Stimulated activated CD8-positive, alpha-beta memory T cell treated with anti-CD3 and anti-CD28 coated beads, Interleukin-15, amount 100 ng/mL, for 24 hours (primary cell): ENCODE data around the gene ZNF837.
"Not testable (repeated sequence)": the region's sequence is repeated elsewhere in the genome, so short reads cannot be mapped to it uniquely, and the experiment has no call there.

Experiments
- DNase-seq: peaks from one replicate; pipeline ENCODE4 v3.0.0-alpha.2; 2020; ENCODE audit warnings: low read depth

ZNF837 gene

DNA sequence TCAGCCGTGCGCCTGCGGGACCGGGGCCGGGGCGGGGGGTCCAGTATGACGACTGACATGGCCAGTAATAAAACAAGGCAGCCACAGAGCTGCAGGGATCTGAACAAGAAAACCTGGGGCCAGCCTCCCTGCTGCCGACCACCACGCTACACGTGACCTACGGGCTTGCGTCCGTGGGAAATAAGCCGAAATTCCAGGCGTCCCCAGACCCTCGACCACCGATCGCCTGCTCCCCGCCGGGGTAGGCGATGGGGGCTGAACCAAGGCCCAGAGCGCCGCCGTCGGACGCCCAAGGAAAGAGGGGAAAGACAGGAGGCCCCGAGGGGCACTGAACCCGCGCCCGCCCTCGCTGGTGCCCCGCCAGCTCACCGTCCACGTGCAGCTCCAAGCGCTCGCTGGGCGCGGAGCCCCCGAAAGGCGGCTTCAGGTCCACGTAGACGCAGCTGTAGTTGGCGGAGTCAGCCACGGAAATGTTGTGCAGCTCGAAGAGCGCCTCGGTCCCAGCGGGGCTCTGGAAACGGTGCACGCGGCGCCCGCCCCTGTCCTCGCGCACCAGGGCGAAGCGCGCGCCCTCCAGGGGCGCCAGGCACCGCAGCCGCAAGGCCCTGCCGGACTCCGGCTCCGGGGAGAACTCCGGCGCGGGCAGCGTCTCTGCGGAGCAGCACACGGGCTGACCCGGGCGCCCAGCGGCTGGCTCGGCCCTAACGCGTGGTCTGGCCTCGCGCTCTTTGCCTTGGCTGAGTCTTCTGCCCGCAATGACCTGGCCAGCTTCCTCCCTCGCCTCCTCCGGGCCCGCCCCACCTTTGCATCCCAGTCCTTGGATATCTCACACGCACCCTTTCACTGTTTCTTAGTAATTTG lies 30.6 kb downstream of the ZNF837 start:
- DNase-seq = no peak

DNA sequence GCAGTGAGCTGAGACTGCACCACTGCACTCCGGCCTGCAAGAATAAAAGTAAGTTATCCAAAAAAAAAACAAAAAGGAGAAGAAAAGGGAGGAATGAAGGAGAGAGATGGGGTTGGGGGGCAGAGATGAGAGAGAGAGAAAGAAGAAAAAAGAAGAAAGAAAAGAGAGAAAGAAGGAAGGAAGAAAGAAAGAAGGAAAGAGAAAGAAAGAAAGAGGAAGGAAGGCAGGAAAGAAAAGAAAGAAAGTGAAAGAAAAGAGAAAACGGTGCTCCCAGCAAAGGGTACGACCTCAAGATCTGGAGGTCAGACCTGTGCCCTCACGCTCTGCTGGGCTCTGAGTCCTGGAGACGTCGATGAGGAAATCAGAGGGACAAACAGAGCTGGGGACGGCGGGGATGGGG lies 31.2 kb downstream of the ZNF837 start:
- no peak for DNase-seq

DNA sequence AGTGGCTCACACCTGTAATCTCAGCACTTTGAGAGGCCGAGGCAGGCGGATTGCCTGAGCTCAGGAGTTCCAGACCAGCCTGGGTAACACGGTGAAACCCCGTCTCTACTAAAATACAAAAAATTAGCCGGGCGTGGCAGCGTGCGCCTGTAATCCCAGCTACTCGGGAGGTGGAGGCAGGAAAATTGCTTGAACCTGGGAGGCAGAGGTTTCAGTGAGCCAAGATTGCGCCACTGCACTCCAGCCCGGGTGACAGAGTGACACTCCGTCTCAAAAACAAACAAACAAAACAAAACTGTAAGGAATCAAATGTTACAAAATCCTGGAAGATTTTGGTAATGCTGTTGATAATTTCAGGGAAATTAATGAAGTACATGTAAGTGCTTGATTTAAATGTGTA lies 32.8 kb downstream of the ZNF837 start:
- not testable (repeated sequence) for DNase-seq

GRCh38 chr19:58346961-58347929 lies 33.6 kb downstream of the ZNF837 start:
- peak; percentile 43 for DNase-seq

DNA sequence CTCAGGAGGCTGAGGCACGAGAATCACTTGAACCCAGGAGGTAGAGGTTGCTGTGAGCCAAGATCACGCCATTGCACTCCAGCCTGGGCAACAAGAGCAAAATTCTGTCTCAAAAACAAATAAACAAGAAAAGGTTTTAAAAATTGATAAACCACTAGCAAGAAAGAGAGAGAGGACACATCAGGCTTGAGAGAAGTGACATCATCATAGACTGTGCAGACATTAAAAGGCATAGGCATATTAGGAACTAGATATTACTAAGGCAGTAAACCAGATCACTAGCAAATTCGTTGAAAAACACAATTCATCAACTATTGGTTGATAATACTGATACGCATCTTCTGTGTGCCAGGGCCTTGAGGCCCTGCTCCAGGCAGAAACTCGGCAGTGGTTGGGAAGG lies 35.3 kb downstream of the ZNF837 start:
- no peak for DNase-seq

DNA sequence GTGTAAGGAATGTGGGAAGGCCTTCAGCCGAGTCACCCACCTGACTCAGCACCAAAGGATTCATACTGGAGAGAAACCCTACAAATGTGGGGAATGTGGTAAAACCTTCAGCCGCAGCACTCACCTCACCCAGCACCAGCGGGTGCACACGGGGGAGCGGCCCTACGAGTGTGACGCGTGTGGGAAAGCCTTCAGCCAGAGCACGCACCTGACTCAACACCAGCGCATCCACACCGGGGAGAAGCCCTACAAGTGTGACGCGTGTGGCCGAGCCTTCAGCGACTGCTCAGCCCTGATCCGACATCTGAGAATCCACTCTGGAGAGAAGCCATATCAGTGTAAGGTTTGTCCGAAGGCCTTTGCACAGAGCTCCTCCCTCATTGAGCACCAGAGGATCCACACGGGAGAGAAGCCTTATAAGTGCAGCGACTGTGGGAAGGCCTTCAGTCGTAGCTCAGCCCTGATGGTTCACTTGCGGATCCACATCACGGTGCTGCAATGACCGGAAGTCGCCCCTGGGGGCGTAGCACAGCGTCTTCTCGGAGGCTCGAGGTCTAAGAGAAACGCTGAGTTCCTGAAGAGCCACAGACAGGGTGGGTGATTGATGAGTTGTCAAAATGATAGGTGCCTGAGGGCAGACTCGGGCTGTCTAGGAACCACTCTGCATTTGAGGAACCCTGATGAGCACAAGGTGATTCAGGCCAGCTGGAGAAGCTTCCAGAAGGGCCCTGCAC lies 41.8 kb downstream of the ZNF837 start:
- no peak for DNase-seq

GRCh38 chr19:58338336-58338735 lies 42.5 kb downstream of the ZNF837 start:
- DNase-seq = no peak

DNA sequence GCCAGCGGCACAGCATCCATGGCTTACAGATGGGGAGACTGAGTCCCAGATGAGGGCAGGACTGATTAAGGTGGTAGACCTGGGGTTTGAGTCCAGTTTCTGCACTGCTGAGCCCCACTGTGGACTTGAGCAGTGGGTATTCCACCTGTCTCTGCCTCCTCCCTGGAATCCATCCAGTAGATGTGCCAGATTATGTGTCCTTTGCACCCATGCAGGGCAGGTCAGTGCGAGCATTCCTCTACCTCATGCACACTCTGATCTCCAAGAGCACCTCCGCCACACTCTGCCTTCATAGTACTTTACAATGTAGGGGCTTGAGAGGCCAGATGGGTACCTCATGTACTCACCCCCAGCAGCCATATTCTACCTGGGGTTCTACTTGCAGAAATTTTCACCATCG lies 44.0 kb downstream of the ZNF837 start:
- DNase-seq = no peak

DNA sequence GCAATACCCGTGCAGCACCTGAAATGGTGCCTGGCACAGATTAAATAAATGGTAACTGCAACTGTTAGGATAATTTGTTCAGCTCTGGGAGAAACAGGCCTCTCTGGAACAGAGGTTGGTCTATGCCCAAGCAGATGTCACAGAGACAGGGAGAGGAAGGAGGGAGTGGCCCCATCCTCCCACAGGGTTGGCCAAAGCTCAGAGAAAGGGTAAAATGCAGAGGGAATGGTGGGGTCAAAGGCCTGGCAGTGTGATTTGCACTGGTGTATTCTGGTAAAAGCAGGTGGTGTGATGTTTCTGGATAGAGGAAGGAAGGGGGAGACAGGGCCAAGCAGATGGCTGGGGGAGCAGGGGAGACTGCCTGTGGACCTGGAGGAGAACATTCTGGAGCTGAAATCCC lies 44.6 kb downstream of the ZNF837 start:
- DNase-seq = no peak

DNA sequence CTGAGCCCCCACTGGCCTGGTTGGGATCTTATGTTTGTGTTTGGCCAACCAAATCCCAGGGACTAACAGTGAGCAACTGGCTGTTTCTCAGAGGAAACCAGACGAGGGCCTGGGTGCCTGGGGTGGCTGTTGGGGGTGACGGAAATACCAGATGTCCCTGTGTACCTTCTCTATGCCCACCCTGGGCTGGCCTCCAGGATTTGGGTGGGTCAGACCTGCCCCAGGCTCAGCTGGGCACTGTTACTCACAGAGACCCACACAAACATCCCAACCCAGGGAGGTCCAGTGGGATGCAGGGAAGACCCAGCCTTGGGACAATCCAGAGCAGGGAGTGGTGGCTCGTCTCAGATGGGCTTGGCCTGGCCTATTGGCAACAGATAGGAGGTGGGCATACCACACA lies 45.2 kb downstream of the ZNF837 start:
- DNase-seq = no peak

DNA sequence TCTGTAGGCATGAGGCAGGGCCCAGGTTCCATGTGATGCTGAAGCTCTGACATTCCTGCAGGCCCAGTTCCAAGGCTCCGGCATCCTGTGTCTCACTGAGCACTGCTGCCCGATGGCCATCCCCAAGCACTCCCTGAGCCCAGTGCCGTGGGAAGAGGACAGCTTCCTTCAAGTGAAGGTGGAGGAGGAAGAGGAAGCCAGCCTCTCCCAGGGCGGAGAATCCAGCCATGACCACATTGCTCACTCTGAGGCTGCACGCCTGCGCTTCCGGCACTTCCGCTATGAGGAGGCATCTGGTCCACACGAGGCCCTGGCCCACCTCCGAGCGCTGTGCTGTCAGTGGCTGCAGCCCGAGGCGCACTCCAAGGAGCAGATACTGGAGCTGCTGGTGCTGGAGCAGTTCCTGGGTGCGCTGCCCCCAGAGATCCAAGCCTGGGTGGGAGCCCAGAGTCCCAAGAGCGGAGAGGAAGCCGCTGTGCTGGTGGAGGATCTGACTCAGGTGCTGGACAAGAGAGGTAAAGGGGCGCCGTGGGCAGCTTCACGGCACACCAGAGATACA lies 46.1 kb downstream of the ZNF837 start:
- DNase-seq = no peak

DNA sequence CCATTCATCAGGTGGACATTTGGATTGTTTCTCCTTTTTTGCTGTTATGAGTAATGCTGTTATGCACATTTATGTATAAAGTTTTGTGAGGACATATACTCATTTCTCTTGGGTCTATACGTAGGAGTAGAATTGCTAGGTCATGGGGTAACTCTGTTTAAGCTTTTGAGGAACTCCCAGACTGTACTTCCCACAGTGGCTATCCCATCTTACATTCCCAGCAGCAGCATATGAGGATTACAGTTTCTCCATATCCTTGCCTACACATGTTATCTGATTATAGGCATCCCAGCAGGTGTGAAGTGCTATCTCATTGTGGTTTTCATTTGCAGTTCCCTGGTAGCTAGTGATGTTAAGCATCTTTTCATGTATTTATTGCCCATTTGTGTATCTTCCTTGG lies 48.1 kb downstream of the ZNF837 start:
- DNase-seq = no peak

GRCh38 chr19:58330458-58330857 lies 50.4 kb downstream of the ZNF837 start:
- DNase-seq = no peak

DNA sequence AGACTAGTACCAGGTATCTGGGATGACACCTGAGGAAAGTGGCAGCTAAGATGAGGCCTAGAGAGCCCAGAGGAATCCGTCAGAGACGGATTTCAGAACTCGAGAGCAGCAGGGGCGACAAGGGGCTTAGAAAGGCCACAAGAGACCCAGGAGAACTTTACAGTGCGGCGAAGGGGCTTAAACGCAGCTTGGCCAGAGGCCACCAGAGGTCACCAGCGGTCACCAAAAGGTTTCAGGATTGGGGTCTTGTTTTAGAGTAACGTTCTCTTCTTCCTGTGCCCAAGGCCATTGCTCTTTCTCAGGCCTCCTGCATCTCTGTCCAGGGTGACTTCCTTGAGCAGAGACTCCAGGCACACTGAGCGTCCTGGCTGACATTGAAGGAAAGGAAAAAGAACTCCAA lies 51.8 kb downstream of the ZNF837 start:
- DNase-seq = no peak

DNA sequence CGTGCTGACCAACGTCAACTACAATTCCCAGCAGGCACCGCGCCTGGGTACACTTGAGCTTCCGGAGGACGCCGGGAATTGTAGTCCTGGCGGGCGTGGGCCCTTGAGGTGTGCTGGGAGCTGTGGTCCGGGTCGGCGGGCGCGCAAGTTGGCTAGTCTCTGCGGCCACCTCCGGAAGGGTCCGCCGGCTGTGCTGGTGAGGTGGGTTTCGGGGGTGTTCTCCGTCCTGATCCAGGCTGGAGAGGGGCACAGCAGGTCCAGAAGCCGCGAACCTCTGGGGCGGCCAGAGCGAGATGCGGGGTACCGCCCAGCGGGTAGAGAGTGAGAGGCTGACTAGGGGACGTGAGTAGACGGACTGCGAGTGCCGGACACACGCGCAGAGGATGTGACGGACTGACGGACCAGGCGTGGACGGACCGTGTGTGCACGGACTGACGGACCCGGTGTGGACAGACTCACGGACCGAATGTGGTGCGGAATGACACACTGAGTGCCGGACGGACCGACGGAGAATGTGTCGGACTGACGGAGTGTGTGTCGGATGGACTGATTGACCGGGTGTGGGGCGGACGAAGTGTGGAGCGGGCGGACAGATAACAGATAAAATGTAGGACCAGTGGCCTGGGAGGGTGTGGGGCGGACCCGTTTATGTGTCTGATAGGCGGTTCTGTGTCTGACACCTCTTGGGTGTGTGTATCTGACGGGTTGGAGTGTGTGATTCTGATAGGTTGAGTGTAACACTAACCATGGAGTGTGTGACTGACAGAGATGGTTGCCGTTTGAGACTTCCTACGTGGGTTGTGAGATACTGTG lies 53.7 kb downstream of the ZNF837 start, which contains the start of gene ZSCAN22:
TSS of gene ZSCAN22 (plus strand) at position 81 of the 813 bp plus-strand sequence. CDS start 7,809 bp downstream, outside the sequence.
- DNase-seq = peak; percentile 70

DNA sequence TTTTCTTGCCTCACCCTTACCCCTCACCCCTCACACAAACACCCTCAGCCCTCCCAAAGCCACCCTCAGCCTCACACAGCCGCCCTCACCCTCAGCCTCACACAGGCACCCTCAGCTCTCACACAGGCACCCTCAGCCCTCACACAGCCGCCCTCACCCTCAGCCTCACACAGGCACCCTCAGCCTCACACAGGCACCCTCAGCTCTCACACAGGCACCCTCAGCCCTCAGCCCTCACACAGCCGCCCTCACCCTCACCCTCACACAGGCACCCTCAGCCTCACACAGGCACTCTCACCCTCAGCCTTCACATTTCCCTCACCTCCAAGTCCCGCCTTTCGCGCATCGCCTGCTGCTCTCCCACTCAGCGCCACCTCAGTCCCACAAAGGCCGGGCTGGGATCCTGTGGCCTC lies 54.3 kb downstream of the ZNF837 start:
- DNase-seq = no peak

DNA sequence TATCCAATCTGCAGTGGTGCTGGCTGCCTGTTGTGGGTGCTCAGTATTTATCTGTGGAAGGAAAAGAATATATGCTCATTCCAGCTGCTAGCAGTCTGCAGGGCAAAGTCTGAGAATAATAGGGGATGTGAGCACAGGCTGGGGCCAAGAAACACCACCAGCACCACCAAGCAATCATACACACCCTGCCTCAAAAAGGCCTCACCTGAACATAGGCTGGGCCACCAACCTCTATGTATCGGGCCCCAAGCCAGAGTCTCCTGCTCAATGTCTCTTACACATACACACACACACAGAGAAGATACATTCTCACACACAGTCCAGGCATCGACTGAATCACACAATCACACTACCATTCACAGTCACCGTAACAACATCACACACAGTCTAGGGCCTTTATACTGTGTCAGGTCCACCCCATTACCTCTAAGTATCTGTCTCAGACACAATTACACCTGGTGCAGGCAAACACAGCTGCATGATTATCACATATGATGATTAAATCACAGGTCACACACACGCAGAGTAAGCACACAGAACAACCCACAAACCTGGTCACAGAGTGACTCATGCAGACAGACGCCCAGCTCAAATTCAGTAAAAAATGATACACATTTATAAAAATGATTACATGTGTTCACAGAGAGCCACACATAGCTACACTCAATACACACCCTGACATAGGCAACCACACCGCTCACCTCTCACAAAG lies 55.4 kb downstream of the ZNF837 start:
- DNase-seq = no peak

DNA sequence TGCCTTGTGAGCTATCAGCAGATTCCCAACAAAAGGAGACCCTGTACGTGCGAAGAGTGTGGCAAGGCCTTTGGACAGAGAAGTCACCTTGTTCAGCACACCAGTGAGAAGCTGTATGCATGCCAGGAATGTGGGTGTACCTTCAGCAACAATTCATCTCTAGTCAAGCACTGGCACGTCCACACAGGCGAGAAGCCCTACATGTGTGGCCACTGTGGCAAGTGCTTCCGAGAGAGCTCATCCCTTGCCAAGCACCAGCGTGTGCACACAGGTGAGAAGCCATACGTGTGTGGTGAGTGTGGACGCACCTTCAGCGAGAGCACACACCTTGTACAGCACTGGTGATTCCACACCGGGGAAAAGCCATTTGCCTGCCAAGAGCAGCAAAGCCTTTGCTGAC lies 61.6 kb downstream of the ZNF837 start:
- no peak for DNase-seq

- DNase-seq = no peak
These were observed 62.5 kb downstream of the ZNF837 start for GRCh38 chr19:58318297-58318696.
